TTC549 (cell line): ENCODE results near the gene MIB2.
"Not testable (repeated sequence)": the region's sequence is repeated elsewhere in the genome, so short reads cannot be mapped to it uniquely, and the experiment has no call there.

Experiments used
- FAIRE-seq: peaks from 2 replicates; lab custom pipeline; 2012; peaks lifted over from hg19 to GRCh38; lab: Jason Lieb, UNC

Gene MIB2

DNA sequence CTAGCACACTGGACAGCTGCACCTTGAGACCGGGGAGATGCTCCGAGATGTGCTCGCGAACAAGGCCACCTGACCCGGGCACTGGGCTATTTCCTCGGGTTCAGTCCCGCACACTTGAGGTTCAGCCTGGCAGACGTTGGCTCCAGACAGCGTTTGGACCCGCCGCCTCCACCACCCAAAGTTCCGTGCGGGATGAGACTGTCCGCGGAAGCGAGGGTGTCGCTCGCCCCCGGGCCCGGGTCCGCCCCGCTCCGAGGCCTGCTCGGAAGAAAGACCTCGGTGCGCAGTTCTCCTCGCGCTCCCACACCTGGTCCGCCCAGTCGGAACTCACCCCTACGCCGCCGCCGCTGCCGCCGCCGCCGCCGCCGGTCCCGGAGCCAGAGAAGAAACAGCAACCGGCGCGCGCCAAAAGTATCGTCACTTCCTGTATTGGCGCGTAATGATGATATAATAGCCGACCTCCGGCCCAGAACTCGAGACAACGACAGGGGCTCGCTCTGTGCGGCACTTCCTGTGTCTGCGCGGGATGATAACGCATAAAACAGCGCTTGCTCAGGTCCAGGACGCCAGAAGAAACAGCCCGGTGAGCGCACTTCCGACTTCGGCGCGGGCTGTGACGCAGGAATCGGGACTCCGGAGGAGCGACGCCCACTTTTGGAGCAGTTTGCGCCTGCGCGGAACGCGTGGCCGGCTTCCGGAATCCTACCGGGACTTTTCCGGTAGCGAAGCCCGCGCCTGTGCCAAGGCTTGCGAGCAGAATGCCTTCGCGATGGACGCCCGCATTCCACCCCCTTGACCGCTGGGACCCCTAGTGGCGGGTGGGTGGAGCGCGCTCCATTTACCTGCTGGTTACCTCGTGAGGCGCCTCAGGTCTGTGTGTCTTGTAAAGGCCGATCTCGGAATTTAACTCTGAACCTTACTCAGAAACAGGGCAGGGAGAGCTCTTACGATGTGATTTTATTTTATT, 43.6 kb downstream of the MIB2 start, which contains the start of gene CDK11B:
Gene CDK11B (minus strand): TSS at position 422 of the 967 bp plus-strand sequence. CDS start 1,519 bp downstream, outside the sequence.
- peak; percentile 76 for FAIRE-seq

DNA sequence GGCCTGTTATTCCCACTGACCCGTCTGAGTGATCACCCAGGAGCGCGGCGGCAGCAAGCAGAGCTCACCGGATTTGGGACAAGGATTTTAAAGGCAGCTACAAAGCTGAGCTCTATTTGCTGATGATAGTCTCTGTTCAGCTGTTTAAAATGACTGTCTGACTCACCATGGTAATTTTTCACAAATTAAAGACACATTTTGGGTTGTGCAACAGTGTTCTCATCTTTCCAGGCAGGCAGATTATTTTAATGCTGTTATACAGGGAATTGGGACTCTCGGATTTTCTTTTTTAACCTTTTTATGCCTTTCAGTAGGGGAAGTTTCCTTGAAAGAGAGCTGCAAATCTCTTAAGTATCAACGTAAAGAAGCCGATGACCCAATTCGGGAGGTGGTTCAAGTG, 47.1 kb downstream of the MIB2 start:
- not testable (repeated sequence) for FAIRE-seq

DNA sequence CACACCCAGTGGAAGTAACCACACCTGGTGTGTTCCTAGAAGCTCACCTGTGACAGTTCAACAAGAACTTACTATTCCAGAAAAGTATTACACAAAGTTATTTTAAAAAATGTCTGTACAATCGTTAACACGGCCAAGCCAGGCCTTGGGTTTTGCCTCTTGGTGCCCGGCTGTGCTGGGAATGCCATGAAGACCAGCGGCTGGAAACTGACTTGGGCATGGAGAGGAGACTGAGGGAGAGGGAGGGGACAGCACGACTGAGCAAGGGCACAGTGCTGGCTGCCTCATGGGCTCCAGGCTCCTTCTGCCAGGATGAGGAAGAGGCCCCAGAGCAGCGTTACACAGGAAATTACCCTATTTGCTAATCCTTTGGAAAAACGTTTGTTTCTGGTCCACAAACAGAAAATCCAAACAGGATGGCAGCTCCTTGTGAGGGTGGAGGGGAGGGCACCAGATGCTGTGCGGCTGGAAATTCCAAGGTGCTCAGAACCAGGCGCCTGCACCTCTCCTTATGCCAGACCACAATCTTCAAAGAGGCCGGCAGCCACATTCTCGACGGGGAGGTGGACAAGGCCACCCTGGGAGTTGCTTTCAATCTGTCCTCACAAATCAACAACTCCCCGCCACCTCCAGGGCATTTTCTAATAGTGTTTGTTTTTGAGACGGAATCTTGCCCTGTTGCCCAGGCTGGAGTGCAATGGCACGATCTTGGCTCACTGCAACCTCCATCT, 47.7 kb downstream of the MIB2 start:
- FAIRE-seq = not testable (repeated sequence)

DNA sequence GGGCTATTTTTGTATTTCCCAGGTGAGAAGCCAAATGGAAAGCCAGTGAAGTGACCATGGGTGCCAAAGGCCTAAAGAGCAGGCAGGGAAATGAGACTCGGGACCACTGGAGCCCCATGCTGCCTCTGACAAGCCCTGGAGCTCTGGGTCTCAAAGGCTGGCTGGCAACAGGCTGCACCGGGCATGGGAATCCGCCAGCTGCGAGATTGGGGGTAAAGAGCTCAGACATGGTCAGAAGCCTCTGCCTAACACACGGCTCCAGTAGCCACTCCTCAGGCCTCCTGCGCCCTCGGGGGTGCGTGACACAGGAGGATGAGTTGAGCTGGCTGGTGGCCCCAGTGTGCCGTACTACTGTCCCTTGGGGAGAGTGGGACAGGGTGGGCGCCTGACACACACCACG, 49.0 kb downstream of the MIB2 start:
- not testable (repeated sequence) for FAIRE-seq

DNA sequence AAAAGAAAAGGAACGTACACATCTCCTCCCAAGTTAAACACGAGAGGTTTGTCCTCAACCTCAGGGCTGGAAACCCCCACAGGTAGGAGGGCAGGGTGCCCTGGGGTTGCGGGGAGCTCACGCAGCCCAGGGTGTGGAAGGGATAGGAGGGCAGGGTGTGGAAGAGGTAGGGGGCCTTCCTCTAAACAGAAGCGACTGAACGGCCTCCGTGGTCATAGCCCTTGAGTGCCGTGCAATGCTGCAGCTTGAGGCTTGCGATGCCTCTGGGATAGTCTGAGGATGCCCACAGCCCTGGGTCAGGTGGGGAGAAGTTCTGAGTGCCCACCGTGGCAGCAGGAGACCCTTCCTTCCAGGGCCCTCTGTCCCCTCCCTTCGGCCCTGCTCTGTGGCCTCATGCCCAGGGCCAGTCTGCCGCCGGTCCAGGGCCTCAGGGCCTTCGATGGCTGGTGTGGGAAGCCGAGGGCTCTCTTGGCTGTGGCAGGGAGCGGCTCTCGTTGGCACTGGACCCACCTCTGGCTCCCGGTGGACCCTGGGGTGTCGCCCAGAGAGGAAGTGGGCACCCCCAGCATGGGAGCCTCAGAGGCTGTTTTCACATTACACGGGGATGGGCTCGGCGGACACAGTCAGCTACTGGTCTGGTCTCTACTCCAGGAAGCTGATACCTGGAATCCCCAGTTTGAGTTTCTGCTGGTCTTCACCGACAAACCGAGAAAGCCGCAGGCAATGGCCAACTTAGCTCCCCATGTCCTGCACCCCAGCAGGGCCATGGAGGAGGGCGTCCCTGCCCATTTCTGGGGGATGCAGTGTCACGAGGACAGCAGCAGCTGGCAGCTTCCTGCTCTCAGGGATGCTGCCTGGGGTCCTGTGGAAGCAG, 49.9 kb downstream of the MIB2 start:
- FAIRE-seq = no peak

DNA sequence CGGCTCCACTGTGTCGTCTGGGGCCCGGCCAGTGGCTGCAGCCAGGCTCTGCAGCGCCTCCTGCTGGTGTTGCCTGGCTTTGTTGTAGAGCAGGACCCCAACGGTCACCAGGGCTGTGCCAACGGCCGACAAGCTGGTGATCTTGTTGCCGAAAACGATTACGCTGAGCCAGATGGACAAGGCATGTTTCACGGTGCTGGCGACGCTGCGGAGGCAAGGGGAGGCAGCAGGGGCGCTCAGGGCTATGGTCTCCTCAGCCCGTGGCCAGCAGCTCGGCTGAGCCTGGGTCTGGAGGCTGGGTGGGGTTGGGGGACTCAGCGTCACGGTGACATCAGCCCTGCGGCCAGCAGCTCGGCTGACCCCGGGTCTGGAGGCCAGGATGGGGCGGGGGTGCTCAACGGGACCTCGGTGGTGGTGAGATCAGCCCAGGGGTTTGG, 50.5 kb downstream of the MIB2 start:
- FAIRE-seq = no peak

DNA sequence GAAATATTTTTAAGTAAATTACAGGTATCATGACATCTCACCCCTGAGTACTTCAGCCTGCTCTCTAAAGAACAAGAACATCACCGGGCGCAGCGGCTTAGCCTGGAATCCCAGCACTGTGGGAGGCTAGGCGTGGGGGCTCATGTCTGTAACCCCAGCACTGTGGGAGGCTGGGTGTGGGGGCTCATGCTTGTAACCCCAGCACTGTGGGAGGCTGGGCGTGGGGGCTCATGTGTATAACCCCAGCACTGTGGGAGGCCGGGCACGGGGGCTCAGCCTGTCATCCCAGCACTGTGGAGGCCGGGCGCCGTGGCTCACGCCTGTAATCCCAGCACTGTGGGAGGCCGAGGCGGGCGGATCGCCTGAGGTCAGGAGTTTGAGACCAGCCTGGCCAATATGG, 51.2 kb downstream of the MIB2 start:
- FAIRE-seq = no peak

DNA sequence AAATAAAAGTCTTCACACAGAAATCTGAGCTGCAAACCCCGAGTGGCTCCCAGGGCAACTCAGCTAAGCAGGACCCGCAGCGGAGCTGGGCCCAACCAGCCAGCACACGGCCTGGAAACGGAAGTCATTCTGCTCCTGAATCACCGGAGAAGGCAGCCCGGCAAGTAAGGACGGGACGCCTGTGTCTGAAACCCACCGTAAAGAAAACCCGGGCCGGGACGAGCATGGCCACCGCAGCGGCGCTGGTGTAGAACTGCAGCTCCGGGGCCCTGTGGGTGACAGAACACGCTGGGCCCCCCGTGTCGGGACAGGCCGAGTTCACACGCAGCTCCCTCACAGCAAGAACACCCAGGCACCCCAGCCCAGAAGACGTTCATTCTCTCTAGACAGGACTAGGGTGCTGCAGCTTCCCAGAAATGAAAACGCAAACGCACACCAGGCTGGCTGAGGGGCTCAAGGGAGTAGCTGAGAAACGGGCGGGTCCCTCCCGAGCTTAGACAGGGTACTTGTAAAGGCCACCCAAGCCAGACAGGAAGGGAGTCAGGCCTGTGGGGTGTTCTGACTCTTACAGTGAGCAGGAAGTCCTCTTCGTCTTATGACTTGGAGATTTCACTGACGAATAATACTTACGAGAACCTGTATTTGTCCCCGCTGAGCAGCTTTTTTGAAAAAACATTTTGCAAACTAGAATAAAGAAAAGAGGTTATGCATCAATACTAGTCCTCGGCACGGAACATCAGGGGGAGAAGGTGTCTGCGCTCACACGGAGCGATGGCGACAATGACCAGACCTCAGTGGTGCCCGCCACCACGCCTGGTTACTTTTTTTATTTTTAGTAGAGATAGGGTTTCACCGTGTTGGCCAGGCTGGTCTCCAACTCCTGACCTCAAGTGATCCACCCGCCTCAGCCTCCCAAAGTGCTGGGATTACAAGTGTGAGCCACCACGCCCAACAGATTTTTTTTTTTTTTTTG, 54.5 kb downstream of the MIB2 start:
- FAIRE-seq = no peak

DNA sequence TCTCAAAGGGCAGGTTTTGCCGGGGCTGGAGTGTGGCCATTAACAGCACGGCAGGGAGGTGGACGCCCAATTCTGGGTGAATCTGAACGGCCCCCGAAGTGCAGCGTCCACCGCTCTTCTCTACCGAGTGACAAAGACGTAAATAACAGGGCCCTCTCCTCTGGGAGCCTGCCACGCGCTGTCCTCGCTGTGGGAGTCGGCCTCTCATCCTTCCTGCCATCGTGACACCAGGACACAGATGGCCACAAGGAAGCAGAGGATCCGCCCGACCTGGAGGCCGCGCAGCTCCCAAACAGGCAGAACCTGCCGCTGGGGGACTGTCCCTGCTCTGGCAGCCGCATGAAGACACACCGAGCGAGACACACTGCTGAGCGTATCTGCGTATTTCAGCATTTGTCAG, 55.6 kb downstream of the MIB2 start:
- FAIRE-seq = no peak

DNA sequence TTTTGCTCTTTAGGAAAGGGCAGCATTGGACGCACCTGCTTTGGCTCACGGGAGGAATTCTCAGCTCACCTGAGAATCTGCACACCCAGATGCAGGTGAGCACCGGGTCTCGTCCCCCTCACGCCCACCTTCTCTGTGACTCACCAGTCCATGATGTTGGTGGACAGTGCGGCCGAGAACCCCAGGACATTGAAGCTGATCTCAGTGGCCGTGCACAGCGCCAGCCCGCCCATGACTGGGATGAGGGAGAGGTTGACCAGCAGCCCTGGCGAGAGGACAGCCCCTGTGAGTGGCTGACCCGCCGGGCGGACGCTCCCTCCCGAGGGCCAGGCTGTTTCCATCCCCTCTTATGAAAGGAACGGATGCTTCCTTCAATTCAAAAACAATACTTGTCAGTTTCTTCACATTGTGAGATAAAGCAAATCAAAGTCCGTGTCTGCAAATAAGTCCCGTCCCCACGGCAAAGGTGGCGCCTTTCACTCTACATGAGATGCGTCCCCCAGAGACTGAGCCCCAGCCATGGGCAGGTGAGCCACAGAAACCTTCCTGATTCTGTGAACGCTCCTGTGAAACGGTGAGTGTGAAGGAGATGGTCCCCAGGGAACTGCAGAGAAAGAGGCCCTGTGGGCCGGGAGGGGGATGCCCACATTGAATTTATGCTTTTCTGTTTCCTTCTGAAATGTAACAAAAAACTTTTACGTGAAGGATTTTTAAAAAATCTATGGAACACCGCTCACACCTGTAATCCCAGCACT, 56.2 kb downstream of the MIB2 start:
- no peak for FAIRE-seq

DNA sequence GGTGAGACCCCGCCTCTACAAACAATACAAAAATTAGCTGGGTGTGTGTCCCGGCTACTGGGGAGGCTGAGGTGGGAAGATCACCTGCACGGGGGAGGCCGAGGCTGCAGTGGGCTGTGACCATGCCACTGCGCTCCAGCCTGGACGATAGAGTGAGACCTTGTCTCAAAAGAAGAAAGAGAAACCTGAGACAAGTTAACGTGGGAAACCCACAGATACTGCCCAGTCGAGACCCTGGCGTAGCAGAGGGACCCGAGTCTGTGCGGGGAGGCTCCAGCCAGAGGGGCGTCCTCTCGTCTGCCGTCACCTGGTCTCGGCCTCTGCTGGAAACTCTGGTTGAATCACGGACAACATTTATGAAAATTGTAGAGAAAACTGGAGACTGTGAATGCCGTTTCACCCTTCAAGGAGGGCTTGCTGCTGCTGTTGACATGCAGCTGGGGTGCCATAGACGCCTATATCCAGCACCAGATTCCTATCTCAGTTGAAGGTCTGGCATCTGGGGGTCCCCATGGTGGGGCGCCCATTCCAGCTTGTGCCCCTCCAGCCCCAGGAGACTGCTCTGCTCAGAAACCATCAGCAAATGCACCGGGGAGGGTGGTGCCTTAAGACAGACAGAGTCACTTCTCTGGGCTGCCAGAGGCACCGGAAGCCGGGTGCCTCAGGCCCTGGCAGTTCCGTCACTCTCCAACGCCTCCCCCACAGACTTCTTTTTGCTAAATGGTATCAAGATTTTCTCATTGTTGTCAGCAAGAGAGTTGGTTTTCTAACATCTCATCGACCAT, 57.1 kb downstream of the MIB2 start:
- no peak for FAIRE-seq

DNA sequence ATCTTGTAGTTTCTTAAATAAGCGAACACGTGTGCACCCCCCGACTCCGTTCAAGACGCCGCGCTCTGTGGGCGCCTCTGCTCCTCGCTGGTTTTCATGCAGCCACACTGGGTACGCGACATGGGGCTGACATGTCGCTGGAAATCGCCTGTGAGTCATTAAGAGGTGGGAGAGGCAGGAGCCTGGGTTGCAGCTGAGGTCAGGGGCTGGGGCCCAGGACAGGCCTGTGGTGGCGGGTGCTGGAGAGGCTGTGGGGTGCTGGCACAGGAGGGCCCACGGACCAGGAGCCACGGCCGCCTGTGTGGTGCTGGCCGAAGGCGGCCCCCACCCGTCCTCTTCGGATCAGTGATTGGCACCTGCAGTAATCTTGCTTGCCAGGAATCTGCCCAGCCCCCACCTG, 59.5 kb downstream of the MIB2 start:
- FAIRE-seq = not testable (repeated sequence)

DNA sequence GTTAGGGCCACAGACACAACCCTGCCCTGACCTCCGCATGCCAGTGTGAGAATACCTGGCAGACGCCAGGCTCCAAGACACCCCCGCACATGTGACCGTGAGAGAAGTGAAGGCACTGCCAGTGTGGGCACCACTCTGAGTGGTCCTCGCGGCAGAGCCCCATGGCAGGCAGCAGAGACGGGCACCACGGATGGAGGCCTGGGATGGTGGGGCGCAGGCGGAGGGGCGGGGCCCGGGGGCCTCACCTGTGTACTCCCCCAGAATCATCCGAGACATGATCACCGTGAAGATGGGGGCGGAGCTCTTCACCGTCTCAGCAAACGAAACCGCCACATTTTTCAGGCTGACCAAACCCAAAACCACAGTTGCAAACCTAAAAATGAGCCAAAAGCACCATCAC, 59.9 kb downstream of the MIB2 start:
- FAIRE-seq = not testable (repeated sequence)

DNA sequence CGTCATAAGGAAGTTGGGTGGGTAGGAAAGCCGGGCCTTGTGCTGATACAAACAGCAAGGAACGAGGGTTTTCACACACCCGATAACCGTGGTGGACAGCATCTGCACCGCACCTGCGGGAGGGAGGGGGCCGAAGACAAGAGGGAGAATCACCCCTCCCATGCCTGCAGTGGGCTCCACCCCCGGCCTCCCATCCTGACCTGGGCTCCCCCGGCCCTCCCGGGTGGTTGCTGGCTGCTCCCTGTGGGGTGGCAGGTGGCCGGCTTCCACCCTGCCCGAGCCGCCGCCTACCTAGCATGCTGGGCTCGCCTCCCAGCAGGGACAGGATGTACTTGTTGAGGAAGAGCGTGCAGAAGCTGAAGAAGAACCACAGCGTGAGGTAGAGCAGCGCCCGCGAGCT, 60.8 kb downstream of the MIB2 start:
- not testable (repeated sequence) for FAIRE-seq

DNA sequence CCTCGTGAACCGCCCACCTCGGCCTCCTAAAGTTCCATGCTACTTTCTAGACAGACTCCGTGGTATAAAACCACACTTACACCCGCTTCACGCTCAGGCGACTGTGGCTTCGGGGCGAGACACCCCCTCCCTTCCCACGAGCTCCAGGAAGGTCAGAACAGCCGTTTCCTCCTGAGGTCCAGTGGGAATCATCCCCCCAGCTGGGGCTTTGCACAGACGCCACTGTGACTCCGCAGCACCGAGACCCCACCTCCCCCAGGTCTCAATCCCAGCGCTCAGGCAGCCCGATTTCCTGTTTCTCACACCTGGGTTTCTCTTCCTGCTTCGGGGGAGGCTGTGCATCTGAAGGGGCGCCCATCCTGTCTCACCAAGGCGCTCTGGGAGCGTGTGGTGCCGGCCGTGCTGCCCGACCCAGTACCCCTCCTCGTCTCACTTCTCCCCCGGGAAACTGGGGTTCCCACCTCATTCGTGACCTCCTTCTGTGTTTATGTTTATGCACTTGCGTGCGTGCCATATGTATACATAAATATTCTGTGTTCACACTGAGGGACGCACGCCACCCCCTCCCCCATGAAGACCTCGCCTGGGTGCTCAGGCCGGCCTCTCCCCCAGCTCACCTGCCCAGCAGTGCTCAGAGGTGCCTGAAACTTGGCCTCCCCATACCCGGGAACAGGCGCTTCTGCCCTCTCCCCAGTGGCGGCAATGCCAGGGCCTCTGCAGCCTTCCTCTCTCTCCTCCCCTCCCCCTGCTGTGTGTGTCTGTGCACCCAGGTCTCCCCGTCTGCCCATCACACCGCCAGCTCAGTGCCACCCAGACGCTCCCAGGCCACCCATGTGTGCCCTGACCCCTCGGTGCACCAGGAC, 62.6 kb downstream of the MIB2 start:
- no peak for FAIRE-seq

DNA sequence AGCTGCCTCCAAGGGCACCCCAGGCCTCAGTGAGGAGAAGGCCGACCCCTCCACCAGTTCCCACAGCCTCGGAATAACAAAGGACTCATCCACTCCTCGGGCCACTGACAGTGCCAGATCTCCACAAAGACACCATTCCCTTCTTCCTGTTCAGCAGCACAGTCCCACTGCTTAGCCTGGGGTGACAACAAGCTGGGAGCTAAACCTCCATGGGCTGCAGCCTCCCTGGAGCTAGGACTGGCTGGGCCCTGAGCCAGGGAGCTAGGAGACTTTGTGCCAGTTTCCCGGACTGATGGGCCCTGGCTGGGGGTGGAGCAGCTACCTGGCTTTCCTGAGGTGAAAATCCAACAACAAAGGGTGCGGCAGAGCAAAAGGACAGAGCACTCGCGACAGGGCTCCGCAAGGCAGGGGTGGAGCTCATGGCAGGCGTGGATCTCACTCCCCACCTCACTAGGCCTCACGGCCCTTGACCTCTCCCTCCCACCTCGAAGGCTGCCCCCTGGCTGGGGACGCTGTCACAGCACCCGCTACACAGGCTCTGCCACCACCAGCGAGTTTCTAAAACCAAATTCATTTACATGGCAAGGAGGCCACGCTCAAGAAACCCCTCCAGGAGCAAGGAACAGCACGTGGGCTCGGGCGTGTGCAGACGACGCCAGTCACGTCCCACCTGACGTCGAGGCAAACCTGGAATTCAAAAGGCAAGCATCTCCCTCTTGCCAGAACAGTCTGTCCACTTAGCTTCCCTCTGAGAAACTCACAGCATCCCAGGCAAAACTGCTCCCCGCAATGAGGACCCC, 63.5 kb downstream of the MIB2 start:
- FAIRE-seq = no peak
